ENCODE measurements around the gene CAMK2G.

DNA sequence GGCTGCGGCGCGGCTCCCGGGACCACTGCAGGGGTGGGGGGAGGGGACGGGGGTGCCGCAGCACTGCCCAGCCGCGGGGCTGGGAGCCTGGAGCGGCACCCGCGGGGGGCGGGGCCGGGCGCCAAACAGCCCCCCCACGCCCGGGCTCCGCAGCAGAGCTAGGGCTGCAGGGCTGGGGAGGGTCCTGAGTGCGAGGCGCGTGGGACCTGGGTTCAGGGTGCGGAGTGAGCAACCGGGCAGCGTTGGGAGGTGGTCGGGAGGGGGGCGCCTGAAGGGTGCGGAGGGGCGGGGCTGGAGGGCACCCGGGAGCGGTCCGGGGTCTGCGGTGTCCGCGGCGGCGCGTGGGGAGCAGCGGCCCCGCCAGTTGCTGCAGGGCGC is 528 bp downstream of the CAMK2G start:
- TF ChIP-seq TCF4 (CRISPR knock-in tag; IDR thresholded peaks at IDR 0.05; ENCODE audit: borderline replicate concordance) = no peak
- TF ChIP-seq, protein P1, sequence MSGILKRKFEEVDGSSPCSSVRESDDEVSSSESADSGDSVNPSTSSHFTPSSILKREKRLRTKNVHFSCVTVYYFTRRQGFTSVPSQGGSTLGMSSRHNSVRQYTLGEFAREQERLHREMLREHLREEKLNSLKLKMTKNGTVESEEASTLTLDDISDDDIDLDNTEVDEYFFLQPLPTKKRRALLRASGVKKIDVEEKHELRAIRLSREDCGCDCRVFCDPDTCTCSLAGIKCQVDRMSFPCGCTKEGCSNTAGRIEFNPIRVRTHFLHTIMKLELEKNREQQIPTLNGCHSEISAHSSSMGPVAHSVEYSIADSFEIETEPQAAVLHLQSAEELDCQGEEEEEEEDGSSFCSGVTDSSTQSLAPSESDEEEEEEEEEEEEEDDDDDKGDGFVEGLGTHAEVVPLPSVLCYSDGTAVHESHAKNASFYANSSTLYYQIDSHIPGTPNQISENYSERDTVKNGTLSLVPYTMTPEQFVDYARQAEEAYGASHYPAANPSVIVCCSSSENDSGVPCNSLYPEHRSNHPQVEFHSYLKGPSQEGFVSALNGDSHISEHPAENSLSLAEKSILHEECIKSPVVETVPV (CRISPR knock-in tag; IDR thresholded peaks at IDR 0.05) = no peak
- TF ChIP-seq ESRRG (CRISPR knock-in tag; IDR thresholded peaks at IDR 0.05) = no peak
- TF ChIP-seq, protein P2, sequence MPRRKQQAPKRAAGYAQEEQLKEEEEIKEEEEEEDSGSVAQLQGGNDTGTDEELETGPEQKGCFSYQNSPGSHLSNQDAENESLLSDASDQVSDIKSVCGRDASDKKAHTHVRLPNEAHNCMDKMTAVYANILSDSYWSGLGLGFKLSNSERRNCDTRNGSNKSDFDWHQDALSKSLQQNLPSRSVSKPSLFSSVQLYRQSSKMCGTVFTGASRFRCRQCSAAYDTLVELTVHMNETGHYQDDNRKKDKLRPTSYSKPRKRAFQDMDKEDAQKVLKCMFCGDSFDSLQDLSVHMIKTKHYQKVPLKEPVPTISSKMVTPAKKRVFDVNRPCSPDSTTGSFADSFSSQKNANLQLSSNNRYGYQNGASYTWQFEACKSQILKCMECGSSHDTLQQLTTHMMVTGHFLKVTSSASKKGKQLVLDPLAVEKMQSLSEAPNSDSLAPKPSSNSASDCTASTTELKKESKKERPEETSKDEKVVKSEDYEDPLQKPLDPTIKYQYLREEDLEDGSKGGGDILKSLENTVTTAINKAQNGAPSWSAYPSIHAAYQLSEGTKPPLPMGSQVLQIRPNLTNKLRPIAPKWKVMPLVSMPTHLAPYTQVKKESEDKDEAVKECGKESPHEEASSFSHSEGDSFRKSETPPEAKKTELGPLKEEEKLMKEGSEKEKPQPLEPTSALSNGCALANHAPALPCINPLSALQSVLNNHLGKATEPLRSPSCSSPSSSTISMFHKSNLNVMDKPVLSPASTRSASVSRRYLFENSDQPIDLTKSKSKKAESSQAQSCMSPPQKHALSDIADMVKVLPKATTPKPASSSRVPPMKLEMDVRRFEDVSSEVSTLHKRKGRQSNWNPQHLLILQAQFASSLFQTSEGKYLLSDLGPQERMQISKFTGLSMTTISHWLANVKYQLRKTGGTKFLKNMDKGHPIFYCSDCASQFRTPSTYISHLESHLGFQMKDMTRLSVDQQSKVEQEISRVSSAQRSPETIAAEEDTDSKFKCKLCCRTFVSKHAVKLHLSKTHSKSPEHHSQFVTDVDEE (CRISPR knock-in tag; IDR thresholded peaks at IDR 0.05) = no peak
- TF ChIP-seq ZFP3 (CRISPR knock-in tag; IDR thresholded peaks at IDR 0.05) = no peak
- TF ChIP-seq, protein P3, sequence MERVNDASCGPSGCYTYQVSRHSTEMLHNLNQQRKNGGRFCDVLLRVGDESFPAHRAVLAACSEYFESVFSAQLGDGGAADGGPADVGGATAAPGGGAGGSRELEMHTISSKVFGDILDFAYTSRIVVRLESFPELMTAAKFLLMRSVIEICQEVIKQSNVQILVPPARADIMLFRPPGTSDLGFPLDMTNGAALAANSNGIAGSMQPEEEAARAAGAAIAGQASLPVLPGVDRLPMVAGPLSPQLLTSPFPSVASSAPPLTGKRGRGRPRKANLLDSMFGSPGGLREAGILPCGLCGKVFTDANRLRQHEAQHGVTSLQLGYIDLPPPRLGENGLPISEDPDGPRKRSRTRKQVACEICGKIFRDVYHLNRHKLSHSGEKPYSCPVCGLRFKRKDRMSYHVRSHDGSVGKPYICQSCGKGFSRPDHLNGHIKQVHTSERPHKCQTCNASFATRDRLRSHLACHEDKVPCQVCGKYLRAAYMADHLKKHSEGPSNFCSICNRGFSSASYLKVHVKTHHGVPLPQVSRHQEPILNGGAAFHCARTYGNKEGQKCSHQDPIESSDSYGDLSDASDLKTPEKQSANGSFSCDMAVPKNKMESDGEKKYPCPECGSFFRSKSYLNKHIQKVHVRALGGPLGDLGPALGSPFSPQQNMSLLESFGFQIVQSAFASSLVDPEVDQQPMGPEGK (CRISPR knock-in tag; IDR thresholded peaks at IDR 0.05; ENCODE audit: borderline replicate concordance) = no peak
- TF ChIP-seq ZNF70 (CRISPR knock-in tag; IDR thresholded peaks at IDR 0.05) = no peak
- TF ChIP-seq OSR1 (CRISPR knock-in tag; IDR thresholded peaks at IDR 0.05) = no peak
- TF ChIP-seq RARB (CRISPR knock-in tag; IDR thresholded peaks at IDR 0.05) = no peak
- TF ChIP-seq ZFP30 (CRISPR knock-in tag; IDR thresholded peaks at IDR 0.05) = no peak
